LHCN-M2 (cell line): ENCODE data around the gene PRSS57. TPM values are rescaled to one million over a fixed set of nuclear protein-coding genes. Genes with fewer than 3 reads are reported as not detected.
"Not testable (repeated sequence)": the region's sequence is repeated elsewhere in the genome, so short reads cannot be mapped to it uniquely, and the experiment has no call there.

Experiments used
- DNase-seq: peaks from one replicate; pipeline ENCODE4 v3.0.0-alpha.2; 2012; ENCODE audit warnings: low read depth
- total RNA-seq: library from RNA; depleted of rRNA; stranded (reverse); fragments of >200 nt; gene quantifications from 2 replicates; pipeline ENCODE4 v1.2.3, GENCODE V29; 2014

PRSS57 gene
- total RNA-seq, 1 experiment from 2014 or later, result not detected

- DNase-seq, result no peak
These were observed 20.7 kb downstream of the PRSS57 start for GRCh38 chr19:674282-675151.

- DNase-seq, result no peak
These were observed 24.6 kb downstream of the PRSS57 start for GRCh38 chr19:670609-671075.

- not testable (repeated sequence) for DNase-seq
These were observed 26.4 kb downstream of the PRSS57 start for GRCh38 chr19:668675-669434.

GRCh38 chr19:666985-667573 lies 28.2 kb downstream of the PRSS57 start:
- DNase-seq, result not testable (repeated sequence)

- DNase-seq, result peak; percentile 57
These were observed 30.3 kb downstream of the PRSS57 start for GRCh38 chr19:664913-665443.

- no peak for DNase-seq
These were observed 31.6 kb downstream of the PRSS57 start for GRCh38 chr19:663682-664117.

- DNase-seq, result peak; percentile 91
These were observed 32.1 kb downstream of the PRSS57 start, which contains the start of gene RNF126 for GRCh38 chr19:662962-663681. Gene RNF126 (minus strand): TSS chr19:663214. CDS start chr19:663121, 93 bp downstream.

- DNase-seq, result no peak
These were observed 32.9 kb downstream of the PRSS57 start for GRCh38 chr19:662207-662961.

- peak; percentile 30 for DNase-seq
These were observed 33.6 kb downstream of the PRSS57 start for GRCh38 chr19:661427-662196.

GRCh38 chr19:660793-661426 lies 34.3 kb downstream of the PRSS57 start:
- no peak for DNase-seq

GRCh38 chr19:658916-659839 lies 36.1 kb downstream of the PRSS57 start:
- peak; percentile 86 for DNase-seq

- DNase-seq, result no peak
These were observed 37.0 kb downstream of the PRSS57 start for GRCh38 chr19:658059-658839.

GRCh38 chr19:657611-658010 lies 37.6 kb downstream of the PRSS57 start:
- DNase-seq, result no peak

GRCh38 chr19:656751-657559 lies 38.3 kb downstream of the PRSS57 start:
- DNase-seq, result peak; percentile 51

- DNase-seq, result no peak
These were observed 39.6 kb downstream of the PRSS57 start for GRCh38 chr19:655691-656090.

- no peak for DNase-seq
These were observed 41.8 kb downstream of the PRSS57 start for GRCh38 chr19:653425-653824.
